ENCODE results near the gene HOMER3. TPM values are rescaled to one million over a fixed set of nuclear protein-coding genes. Genes with fewer than 3 reads are reported as not detected.

HOMER3 gene
- total and polyA plus RNA-seq, 2 donors (not counting 3 experiments of a cell fraction or from before 2014, with no cell fraction given), result 139 to 184 TPM

GRCh38 chr19:18883526-18884304, 57.3 kb downstream of the HOMER3 start:
- Histone ChIP-seq H3K27me3 (ENCODE audit: control insufficient read depth in 2 of 2, insufficient read depth in 2 of 2, low read length in 2 of 2) (no peaks in the 10 kb centered on the region), H3K79me2 (ENCODE audit: control insufficient read depth, insufficient read depth, low read length) (no peaks in the 10 kb centered on the region), H3K9me1 (replicated peaks; ENCODE audit: control insufficient read depth, extremely low read depth, insufficient read depth, low read length) (no peaks in the 10 kb centered on the region), H3K27ac (ENCODE audit: insufficient read depth, low read depth, low read length) (no peak overlapping the region), H2AFZ (ENCODE audit: low read depth, low read length) (no peak overlapping the region), H3K4me1 (ENCODE audit: control insufficient read depth, extremely low read depth, insufficient read depth, low read length) (no peaks in the 10 kb centered on the region), H3K4me2 (ENCODE audit: insufficient read depth, low read length) (no peak overlapping the region), H4K20me1 (replicated peaks; ENCODE audit: control insufficient read depth, extremely low read depth, insufficient read depth, low read length) (no peaks in the 10 kb centered on the region), H3K9ac (replicated peaks; ENCODE audit: extremely low read depth, insufficient read depth, low read length) (no peak overlapping the region), H3K4me3 (replicated peaks in 1 of 3; ENCODE audit: insufficient read depth in 1 of 3, low read depth in 1 of 3, low read length in 3 of 3) (no peak overlapping the region), H3K36me3 (ENCODE audit: control insufficient read depth in 2 of 2, extremely low read depth in 1 of 2, insufficient read depth in 2 of 2, low read length in 2 of 2) (no peaks in the 10 kb centered on the region), H3K9me3 (replicated peaks; ENCODE audit: control insufficient read depth, insufficient read depth, low read length) (no peaks in the 10 kb centered on the region)
- DNase-seq (ENCODE audit: low read depth, low spot score) (no peak), FAIRE-seq (no peak)
- POLR2A ChIA-PET, result interaction anchor here (0.7 kb wide), 1 partner anchor 513 kb away, joined by 4 read pairs; no protein-coding TSS in a partner anchor
- CTCF ChIA-PET, result no interaction called here
- no TSS peak for BruUV-seq (replicated peaks)
- dilution Hi-C loops (cut with MboI; ENCODE audit: extremely low pct_ligation_motif_present, low sequenced_read_pairs), result no loop called here
- intact Hi-C loops (cut with micrococcal nuclease), result no loop called here
- TF ChIP-seq MYC (IDR thresholded peaks at IDR 0.05; ENCODE audit: low read depth, low read length), result no peak
- no peak for TF ChIP-seq MAX (IDR thresholded peaks at IDR 0.05; ENCODE audit: insufficient read depth, insufficient read length)
- TF ChIP-seq POLR2A (IDR thresholded peaks at IDR 0.05; ENCODE audit: low read depth, low read length), result no peak
- TF ChIP-seq EZH2 (IDR thresholded peaks at IDR 0.05; ENCODE audit: borderline replicate concordance, low read depth, low read length, severe bottlenecking), result no peak
- TF ChIP-seq JUN (IDR thresholded peaks at IDR 0.05; ENCODE audit: borderline replicate concordance, insufficient read depth, insufficient read length, low read depth), result no peak
- TF ChIP-seq FOS (IDR thresholded peaks at IDR 0.05; ENCODE audit: borderline replicate concordance, insufficient read depth, low read length), result no peak
- no peak for TF ChIP-seq GATA2 (IDR thresholded peaks at IDR 0.05; ENCODE audit: insufficient read depth, insufficient read length, low read depth, low read length)
- no peak for TF ChIP-seq POLR2AphosphoS5 (IDR thresholded peaks at IDR 0.05; ENCODE audit: insufficient read depth, low read depth, low read length)
- no peak for TF ChIP-seq CTCF (IDR thresholded peaks at IDR 0.05; ENCODE audit: extremely low read depth in 1 of 2, insufficient read depth in 1 of 2, low read depth in 1 of 2, low read length in 2 of 2)

All from endothelial cell of umbilical vein (primary cell).